DOHH2 (cell line): Measurements from ENCODE around the gene ERFL.

ENCODE experiments used
- H3F3A ChIP-seq: fragments of 200-600 bp; sonication (generic), shearing (Covaris generic); 2 replicates; pipeline ENCODE4 v1.6.0; 2016; ENCODE audit warnings: antibody characterized with exemption, mild to moderate bottlenecking; ENCODE audit not compliant: control insufficient read depth, insufficient read depth
- H3K27ac ChIP-seq: fragments of 200-600 bp; sonication (generic); 2 replicates; pipeline ENCODE4 v1.5.1; 2014; ENCODE audit warnings: low read depth, mild to moderate bottlenecking, low read length, moderate library complexity
- H3K27me3 ChIP-seq: fragments of 200-600 bp; sonication (generic); 2 replicates; pipeline ENCODE4 v1.6.1; 2014; ENCODE audit warnings: mild to moderate bottlenecking, low read length, mixed read lengths; ENCODE audit not compliant: control insufficient read depth
- H3K36me3 ChIP-seq: fragments of 200-600 bp; sonication (generic); 2 replicates; pipeline ENCODE4 v1.6.1; 2014; ENCODE audit warnings: mild to moderate bottlenecking, low read length, moderate library complexity, mixed read lengths; ENCODE audit not compliant: control insufficient read depth
- H3K4me1 ChIP-seq: fragments of 200-600 bp; sonication (generic); 2 replicates; pipeline ENCODE4 v1.6.1; 2014; ENCODE audit warnings: mild to moderate bottlenecking, low read length, mixed read lengths; ENCODE audit not compliant: control insufficient read depth
- H3K4me2 ChIP-seq: fragments of 200-600 bp; sonication (generic); 2 replicates; pipeline ENCODE4 v1.6.0; 2014; ENCODE audit warnings: mild to moderate bottlenecking, low read length, moderate library complexity
- H3K4me3 ChIP-seq: fragments of 200-600 bp; sonication (generic); 2 replicates; pipeline ENCODE4 v1.5.1; 2014; ENCODE audit warnings: mild to moderate bottlenecking, low read length, mixed read lengths
- H3K79me2 ChIP-seq: fragments of 200-600 bp; sonication (generic); 2 replicates; pipeline ENCODE4 v1.6.1; 2014; ENCODE audit warnings: mild to moderate bottlenecking, low read length, mixed read lengths; ENCODE audit not compliant: control insufficient read depth
- H3K9me2 ChIP-seq: fragments of 200-600 bp; sonication (generic); replicated peaks from 2 replicates; pipeline ENCODE4 v1.6.1; 2014; ENCODE audit warnings: mild to moderate bottlenecking, low read length, mixed read lengths; ENCODE audit not compliant: control insufficient read depth
- H3K9me3 ChIP-seq: fragments of 200-600 bp; sonication (generic); 2 replicates; pipeline ENCODE4 v1.6.1; 2014; ENCODE audit warnings: antibody characterized with exemption, low read length, mixed read lengths; ENCODE audit not compliant: control insufficient read depth, insufficient read depth
- H4K20me1 ChIP-seq: fragments of 200-600 bp; sonication (generic); 2 replicates; pipeline ENCODE4 v1.6.0; 2014; ENCODE audit warnings: low read depth, mild to moderate bottlenecking, antibody characterized with exemption, low read length, moderate library complexity; ENCODE audit not compliant: control insufficient read depth, insufficient read depth
- CTCF ChIP-seq: fragments of 200-600 bp; sonication (generic); IDR thresholded peaks from one replicate; pipeline ENCODE4 v1.5.1; 2014; ENCODE audit warnings: antibody characterized with exemption, mild to moderate bottlenecking, low read depth, low read length; ENCODE audit not compliant: poor library complexity, severe bottlenecking
- EZH2phosphoT487 ChIP-seq: fragments of 200-600 bp; sonication (generic); IDR thresholded peaks from 2 replicates; pipeline ENCODE4 v1.6.1; 2017; ENCODE audit warnings: borderline replicate concordance, mild to moderate bottlenecking, antibody characterized with exemption, low read length, moderate library complexity, mixed read lengths

The ERFL gene

DNA sequence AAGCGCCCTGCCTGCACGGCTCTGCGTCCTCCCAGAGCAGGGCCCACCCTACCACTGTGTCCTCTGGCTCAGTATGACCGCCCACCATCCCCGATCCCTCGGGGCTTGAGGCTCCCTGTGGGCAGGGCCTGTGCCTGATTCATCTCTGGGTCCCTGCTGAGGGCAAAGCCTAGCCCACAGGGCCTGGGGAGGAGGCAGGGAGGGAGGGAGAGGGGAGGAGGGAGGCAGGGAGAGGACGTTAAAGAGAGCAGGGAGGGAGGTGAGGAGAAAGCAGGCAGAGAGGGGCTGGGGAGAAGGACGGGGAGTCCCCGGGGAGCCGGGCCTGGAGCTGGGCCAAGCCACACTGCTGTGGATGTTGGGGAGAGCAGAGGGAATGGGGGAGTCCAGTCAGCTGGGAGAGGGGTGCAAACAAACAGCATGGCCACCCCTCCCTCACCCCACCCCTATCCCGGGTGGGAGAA is 4.0 kb upstream of the ERFL start:
- Histone ChIP-seq H3K36me3 (peaks cover 25% of the 10 kb centered on the region), H3F3A (peaks cover 47% of the 10 kb centered on the region), H3K79me2 (peaks cover 29% of the 10 kb centered on the region), H3K27me3 (no peaks in the 10 kb centered on the region), H3K9me2 (no peaks in the 10 kb centered on the region), H4K20me1 (no peaks in the 10 kb centered on the region), H3K27ac (peak overlapping the region; percentile 76), H3K4me2 (peak overlapping the region; percentile 89), H3K4me1 (peaks cover 87% of the 10 kb centered on the region), H3K9me3 (no peaks in the 10 kb centered on the region), H3K4me3 (peak overlapping the region; percentile 91)
- no peak for TF ChIP-seq CTCF
- no peak for TF ChIP-seq EZH2phosphoT487

DNA sequence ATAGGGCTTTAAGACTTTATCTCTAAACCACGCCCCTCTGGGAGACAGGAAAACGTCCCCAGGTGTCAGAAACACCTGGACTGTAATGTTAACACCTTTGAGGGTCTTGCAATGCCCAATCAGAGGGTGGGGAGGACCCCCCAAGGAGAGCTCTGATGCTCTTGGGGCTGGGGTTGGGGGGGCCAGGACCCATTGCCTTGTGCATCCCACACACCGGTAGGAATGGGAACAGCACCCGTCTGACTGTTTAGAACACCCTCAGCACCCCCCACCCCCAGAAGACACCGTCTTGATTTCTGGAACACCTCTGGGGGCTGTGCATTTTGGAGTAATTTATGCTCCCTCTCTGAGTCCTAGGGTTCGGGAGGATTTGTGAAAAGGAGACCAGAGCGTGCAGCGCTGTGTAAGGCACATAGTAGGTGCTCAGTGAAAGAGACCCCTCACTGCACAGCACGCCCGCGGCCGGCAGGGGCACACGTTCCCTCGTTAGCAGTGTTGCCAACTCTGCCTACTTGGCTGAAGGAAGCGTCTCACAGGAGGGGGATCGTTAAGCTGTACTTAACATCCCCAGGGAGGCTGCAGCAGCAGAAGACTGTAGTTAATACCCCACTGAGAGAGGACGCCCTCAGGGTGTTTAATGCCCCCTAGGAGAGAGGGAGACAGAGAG is 2.8 kb upstream of the ERFL start:
- no peaks in the 10 kb centered on the region for H3K27me3 ChIP-seq
- peaks cover 28% of the 10 kb centered on the region for H3K36me3 ChIP-seq

GRCh38 chr19:41930322-41930722 is 2.1 kb upstream of the ERFL start:
- H3K4me3 ChIP-seq: peak overlapping the region; percentile 91
- H3F3A ChIP-seq: peaks cover 34% of the 10 kb centered on the region
- no peaks in the 10 kb centered on the region for H3K9me2 ChIP-seq
- H3K4me2 ChIP-seq: peak overlapping the region; percentile 89
- TF ChIP-seq CTCF: no peak
- H3K9me3 ChIP-seq: no peaks in the 10 kb centered on the region
- no peaks in the 10 kb centered on the region for H3K27me3 ChIP-seq
- H3K36me3 ChIP-seq: peaks cover 35% of the 10 kb centered on the region
- peaks cover 36% of the 10 kb centered on the region for H3K79me2 ChIP-seq
- H3K4me1 ChIP-seq: peaks cover 74% of the 10 kb centered on the region
- H4K20me1 ChIP-seq: no peaks in the 10 kb centered on the region
- peak overlapping the region; percentile 76 for H3K27ac ChIP-seq

More for the DNA sequence above, 2.8 kb upstream of the ERFL start:
- Histone ChIP-seq H3K9me3 (no peaks in the 10 kb centered on the region), H4K20me1 (no peaks in the 10 kb centered on the region), H3K79me2 (peaks cover 36% of the 10 kb centered on the region), H3K9me2 (no peaks in the 10 kb centered on the region), H3K4me1 (peaks cover 81% of the 10 kb centered on the region), H3K27ac (peak overlapping the region; percentile 76), H3F3A (peaks cover 35% of the 10 kb centered on the region), H3K4me2 (peak overlapping the region; percentile 89), H3K4me3 (peak overlapping the region; percentile 91)
- TF ChIP-seq CTCF (peak; percentile 90), EZH2phosphoT487 (no peak)
